ENCODE data around the gene SHISA6. TPM values are rescaled to one million over a fixed set of nuclear protein-coding genes. Genes with fewer than 3 reads are reported as not detected.

The SHISA6 gene
- polyA plus RNA-seq, 2 donors: 0.33 to 0.41 TPM

- Histone ChIP-seq H3K36me3 (ENCODE audit: control insufficient read depth in 2 of 2, insufficient read depth in 2 of 2, low read length in 1 of 2) (no peaks in the 10 kb centered on the region), H3K4me1 (ENCODE audit: control insufficient read depth in 2 of 2, insufficient read depth in 2 of 2, low read length in 1 of 2) (no peaks in the 10 kb centered on the region), H3K4me3 (ENCODE audit: low read depth in 1 of 2, low read length in 2 of 2) (peak within 1 kb of the TSS; percentile 50 to 53), H3K27ac (ENCODE audit: low read depth in 2 of 2, low read length in 1 of 2) (peak within 1 kb of the TSS; percentile 56 to 73), H3K9me3 (ENCODE audit: control insufficient read depth in 2 of 2, insufficient read depth in 1 of 2, low read depth in 1 of 2, low read length in 1 of 2) (no peaks in the 10 kb centered on the region), H3K27me3 (ENCODE audit: control insufficient read depth in 1 of 2, insufficient read depth in 2 of 2, low read length in 2 of 2) (no peaks in the 10 kb centered on the region)
- 1 to 4% methylated on average over 72 to 84 of the region's 84 CpGs for WGBS, 2 donors
These were observed 357.5 kb downstream of the SHISA6 start, which contains the start of gene DNAH9 for GRCh38 chr17:11598274-11599221. Gene DNAH9, plus strand, starts transcription at chr17:11598470. Its CDS starts 29 bp downstream, at chr17:11598499.

GRCh38 chr17:11601661-11602060, 360.6 kb downstream of the SHISA6 start:
- Histone ChIP-seq H3K4me3 (ENCODE audit: low read depth in 1 of 2, low read length in 2 of 2) (no peak overlapping the region), H3K27me3 (ENCODE audit: control insufficient read depth in 1 of 2, insufficient read depth in 2 of 2, low read length in 2 of 2) (no peaks in the 10 kb centered on the region), H3K27ac (ENCODE audit: low read depth in 2 of 2, low read length in 1 of 2) (no peak overlapping the region), H3K9me3 (ENCODE audit: control insufficient read depth in 2 of 2, insufficient read depth in 1 of 2, low read depth in 1 of 2, low read length in 1 of 2) (no peaks in the 10 kb centered on the region), H3K36me3 (ENCODE audit: control insufficient read depth in 2 of 2, insufficient read depth in 2 of 2, low read length in 1 of 2) (no peaks in the 10 kb centered on the region), H3K4me1 (ENCODE audit: control insufficient read depth in 2 of 2, insufficient read depth in 2 of 2, low read length in 1 of 2) (no peaks in the 10 kb centered on the region)
- whole genome bisulfite sequencing, 2 donors: 74 to 79% methylated on average over 5 of the region's 5 CpGs

- no peak overlapping the region for H3K27ac ChIP-seq (ENCODE audit: low read depth in 2 of 2, low read length in 1 of 2)
- H3K27me3 ChIP-seq (ENCODE audit: control insufficient read depth in 1 of 2, insufficient read depth in 2 of 2, low read length in 2 of 2): no peaks in the 10 kb centered on the region
- peaks cover 0 to 3% of the 10 kb centered on the region in 2 donors for H3K4me1 ChIP-seq (ENCODE audit: control insufficient read depth in 2 of 2, insufficient read depth in 2 of 2, low read length in 1 of 2)
- no peaks in the 10 kb centered on the region for H3K9me3 ChIP-seq (ENCODE audit: control insufficient read depth in 2 of 2, insufficient read depth in 1 of 2, low read depth in 1 of 2, low read length in 1 of 2)
- WGBS, 2 donors: 14 to 21% methylated on average over 6 of the region's 6 CpGs
- H3K36me3 ChIP-seq (ENCODE audit: control insufficient read depth in 2 of 2, insufficient read depth in 2 of 2, low read length in 1 of 2): no peaks in the 10 kb centered on the region
- H3K4me3 ChIP-seq (ENCODE audit: low read depth in 1 of 2, low read length in 2 of 2): no peak overlapping the region
These were observed 367.4 kb downstream of the SHISA6 start for GRCh38 chr17:11608396-11608795.

- 25 to 35% methylated on average over 6 of the region's 6 CpGs for WGBS, 2 donors
These were observed 370.1 kb downstream of the SHISA6 start for GRCh38 chr17:11610999-11611566.

GRCh38 chr17:11612956-11613355, 371.9 kb downstream of the SHISA6 start:
- Histone ChIP-seq H3K27me3 (ENCODE audit: control insufficient read depth in 1 of 2, insufficient read depth in 2 of 2, low read length in 2 of 2) (no peaks in the 10 kb centered on the region), H3K4me3 (ENCODE audit: low read depth in 1 of 2, low read length in 2 of 2) (no peak overlapping the region), H3K4me1 (ENCODE audit: control insufficient read depth in 2 of 2, insufficient read depth in 2 of 2, low read length in 1 of 2) (peaks cover 0 to 3% of the 10 kb centered on the region in 2 donors), H3K36me3 (ENCODE audit: control insufficient read depth in 2 of 2, insufficient read depth in 2 of 2, low read length in 1 of 2) (no peaks in the 10 kb centered on the region), H3K9me3 (ENCODE audit: control insufficient read depth in 2 of 2, insufficient read depth in 1 of 2, low read depth in 1 of 2, low read length in 1 of 2) (no peaks in the 10 kb centered on the region), H3K27ac (ENCODE audit: low read depth in 2 of 2, low read length in 1 of 2) (no peak overlapping the region)
- 45 to 51% methylated on average over 2 of the region's 2 CpGs for WGBS, 2 donors

More at GRCh38 chr17:11610999-11611566, 370.1 kb downstream of the SHISA6 start:
- no peak overlapping the region for H3K4me3 ChIP-seq (ENCODE audit: low read depth in 1 of 2, low read length in 2 of 2)
- H3K4me1 ChIP-seq (ENCODE audit: control insufficient read depth in 2 of 2, insufficient read depth in 2 of 2, low read length in 1 of 2): peaks cover 0 to 3% of the 10 kb centered on the region in 2 donors
- H3K27me3 ChIP-seq (ENCODE audit: control insufficient read depth in 1 of 2, insufficient read depth in 2 of 2, low read length in 2 of 2): no peaks in the 10 kb centered on the region
- no peak overlapping the region for H3K27ac ChIP-seq (ENCODE audit: low read depth in 2 of 2, low read length in 1 of 2)
- H3K36me3 ChIP-seq (ENCODE audit: control insufficient read depth in 2 of 2, insufficient read depth in 2 of 2, low read length in 1 of 2): no peaks in the 10 kb centered on the region
- H3K9me3 ChIP-seq (ENCODE audit: control insufficient read depth in 2 of 2, insufficient read depth in 1 of 2, low read depth in 1 of 2, low read length in 1 of 2): no peaks in the 10 kb centered on the region
